Transverse colon (tissue), 3 donors: ENCODE data around the gene TSPAN9.

ENCODE experiments used
- CTCF ChIP-seq, 5 experiments: fragments of 200-600 bp in 3 of 5; fragments of 450-650 bp in 2 of 5; sonication (generic) in 3 of 5; IDR thresholded peaks; 1 replicate in 2 of 5; 2 replicates in 3 of 5; pipeline ENCODE4 v1.5.1; 2016 to 2017; ENCODE audit warnings: antibody characterized with exemption in 5 of 5, inconsistent platforms in 3 of 5, mild to moderate bottlenecking in 2 of 5, moderate library complexity in 1 of 5
- POLR2A ChIP-seq: fragments of 450-650 bp; IDR thresholded peaks from one replicate; pipeline ENCODE4 v1.6.1; 2016; ENCODE audit warnings: antibody characterized with exemption, mild to moderate bottlenecking, moderate library complexity

- TF ChIP-seq POLR2A (no peak), CTCF (IDR thresholded peaks at IDR 0.05) (no peak)
These were observed 24.3 kb downstream of the TSPAN9 start for GRCh38 chr12:3101309-3102024.
